GM10847 (cell line): ENCODE measurements around the gene CFAP251.

Experiments
- POLR2A ChIP-seq: IDR thresholded peaks from 2 replicates; pipeline ENCODE4 v1.6.1; 2011; ENCODE audit not compliant: insufficient read length; ENCODE audit errors: extremely low read depth

Gene CFAP251

GRCh38 chr12:122022393-122023338, 104.3 kb downstream of the CFAP251 start:
- TF ChIP-seq POLR2A, result no peak

GRCh38 chr12:122023339-122024131, 105.1 kb downstream of the CFAP251 start:
- no peak for TF ChIP-seq POLR2A

- no peak for TF ChIP-seq POLR2A
Measured at GRCh38 chr12:122024132-122024785, 105.9 kb downstream of the CFAP251 start.

GRCh38 chr12:122026706-122027333, 108.4 kb downstream of the CFAP251 start:
- TF ChIP-seq POLR2A, result no peak

- no peak for TF ChIP-seq POLR2A
Measured at GRCh38 chr12:122028165-122028904, 109.9 kb downstream of the CFAP251 start.

- no peak for TF ChIP-seq POLR2A
Measured at GRCh38 chr12:122028905-122029560, 110.6 kb downstream of the CFAP251 start.

- no peak for TF ChIP-seq POLR2A
Measured at GRCh38 chr12:122029620-122030423, 111.4 kb downstream of the CFAP251 start.

- no peak for TF ChIP-seq POLR2A
Measured at GRCh38 chr12:122030424-122031035, 112.1 kb downstream of the CFAP251 start.

- no peak for TF ChIP-seq POLR2A
Measured at GRCh38 chr12:122031342-122032216, 113.2 kb downstream of the CFAP251 start.

GRCh38 chr12:122032580-122032979, 114.2 kb downstream of the CFAP251 start:
- TF ChIP-seq POLR2A, result no peak

GRCh38 chr12:122035292-122035691, 116.9 kb downstream of the CFAP251 start:
- no peak for TF ChIP-seq POLR2A

GRCh38 chr12:122036153-122036552, 117.8 kb downstream of the CFAP251 start:
- no peak for TF ChIP-seq POLR2A
